GM21723 (cell line): Measurements from ENCODE around the gene SCFD2.

Experiments
- ATAC-seq: cut with Tn5 transposase; IDR thresholded peaks from one replicate; pipeline ENCODE4 v1.9.1; 2021; ENCODE audit warnings: mild to moderate bottlenecking, moderate library complexity; ENCODE audit not compliant: unreplicated experiment

The SCFD2 gene

DNA sequence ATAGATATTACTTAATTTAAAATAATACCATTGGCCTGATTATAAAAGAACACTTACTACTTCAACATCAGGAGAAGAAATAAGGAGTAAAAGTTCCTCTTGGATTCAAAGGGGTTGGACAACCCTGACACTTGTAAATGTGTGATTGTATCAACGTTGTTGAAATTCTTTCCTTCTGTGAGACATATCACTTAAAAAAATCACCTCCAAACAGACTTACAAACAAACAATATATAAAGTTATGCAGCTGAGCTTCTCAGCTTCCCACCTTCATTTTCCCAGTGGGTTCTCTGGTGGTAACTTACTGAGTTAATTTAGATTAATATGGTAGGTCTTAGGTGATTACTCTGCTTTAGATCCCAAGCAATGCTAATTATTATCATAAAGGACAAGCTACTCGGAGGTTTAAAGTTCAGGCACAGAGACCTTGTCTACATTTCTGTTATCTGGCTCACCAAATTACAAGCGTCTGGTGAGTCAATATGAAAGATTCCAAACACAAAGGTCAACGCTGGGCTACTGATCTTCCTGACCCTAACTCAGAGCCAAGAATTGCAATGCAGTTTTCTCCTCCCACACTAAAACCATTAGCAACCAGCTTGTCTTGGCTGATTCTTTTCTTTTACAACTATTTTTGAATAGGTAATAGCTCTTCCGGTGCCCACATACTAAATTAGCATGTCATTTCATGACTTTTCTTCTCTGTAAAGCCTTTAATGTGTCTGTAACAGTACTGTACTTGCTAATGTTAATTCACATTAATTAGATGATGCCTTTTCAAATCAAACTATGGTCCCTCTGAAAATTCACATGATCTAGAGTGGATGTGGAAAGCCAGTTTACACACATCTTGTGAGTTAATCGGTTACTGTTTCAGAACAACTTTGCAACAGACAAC, 346.1 kb downstream of the SCFD2 start:
- no peak for ATAC-seq

DNA sequence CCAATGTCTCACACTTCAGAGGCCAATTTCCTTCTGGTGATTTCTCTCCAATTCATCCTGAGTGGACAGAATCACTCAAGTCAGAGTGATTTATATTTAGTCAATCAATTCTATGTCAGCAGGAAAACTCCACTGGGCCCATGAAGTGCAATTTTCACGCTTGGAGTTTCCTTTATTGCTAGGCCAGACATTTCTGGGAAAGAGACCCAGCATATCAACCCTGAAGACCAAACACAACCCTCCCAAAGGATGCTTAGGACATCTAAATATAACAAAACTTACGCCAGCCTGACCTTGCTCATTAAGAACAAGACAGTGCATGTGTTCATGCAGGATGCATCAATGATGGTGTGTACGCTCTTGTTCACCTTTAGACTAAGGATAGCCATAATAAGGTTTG, 347.4 kb downstream of the SCFD2 start:
- ATAC-seq, result no peak

DNA sequence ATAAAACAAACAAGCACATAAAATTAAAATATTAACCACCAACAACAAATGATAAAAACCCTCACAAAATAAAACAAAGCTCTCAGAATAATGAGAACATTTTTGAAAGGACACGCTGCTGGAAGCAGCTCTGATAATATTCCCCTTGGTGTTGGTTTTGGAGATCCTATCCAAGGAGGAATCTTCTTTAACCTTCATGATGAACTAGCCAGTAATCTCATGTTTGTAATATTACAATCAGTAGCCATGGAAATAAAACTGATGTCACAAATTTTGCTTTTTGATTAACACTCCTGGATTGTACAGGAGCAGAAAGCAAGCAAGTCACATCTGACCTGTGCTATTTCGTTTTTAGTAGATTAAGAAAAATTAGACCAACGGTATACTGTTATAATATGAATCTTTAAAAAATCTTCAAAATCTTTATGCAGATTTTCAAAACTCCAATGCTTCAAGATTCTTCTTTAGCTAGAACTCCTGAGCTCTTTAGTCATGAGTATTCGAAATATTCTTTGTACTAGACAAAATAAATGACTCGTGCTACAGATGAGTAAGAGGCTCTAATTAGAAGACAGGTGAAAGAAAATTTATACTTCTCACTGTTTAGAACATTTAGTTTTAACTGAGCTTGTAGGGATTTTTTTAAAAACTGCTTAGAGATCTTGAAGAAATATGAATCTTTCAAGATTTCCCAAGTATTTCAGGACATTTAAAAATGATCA, 349.6 kb downstream of the SCFD2 start:
- no peak for ATAC-seq

DNA sequence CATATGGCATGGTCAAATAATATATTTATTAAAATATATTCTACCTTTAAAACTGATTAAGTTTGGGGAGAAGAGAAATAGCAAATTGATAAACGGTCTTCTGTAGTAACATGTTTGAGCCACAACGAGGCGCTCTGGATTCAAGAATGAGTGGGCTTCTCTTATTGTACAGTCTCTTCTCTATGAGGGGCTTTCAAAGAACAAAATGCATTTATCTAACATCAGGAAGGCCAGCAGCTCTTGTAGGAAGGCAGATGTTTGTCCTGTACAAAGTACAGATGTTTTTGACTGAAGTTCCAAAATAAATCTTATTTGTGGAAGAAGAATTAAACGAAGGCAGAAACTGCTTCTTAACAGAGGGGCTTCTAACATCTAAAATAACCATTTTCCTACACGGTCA, 350.2 kb downstream of the SCFD2 start:
- no peak for ATAC-seq

DNA sequence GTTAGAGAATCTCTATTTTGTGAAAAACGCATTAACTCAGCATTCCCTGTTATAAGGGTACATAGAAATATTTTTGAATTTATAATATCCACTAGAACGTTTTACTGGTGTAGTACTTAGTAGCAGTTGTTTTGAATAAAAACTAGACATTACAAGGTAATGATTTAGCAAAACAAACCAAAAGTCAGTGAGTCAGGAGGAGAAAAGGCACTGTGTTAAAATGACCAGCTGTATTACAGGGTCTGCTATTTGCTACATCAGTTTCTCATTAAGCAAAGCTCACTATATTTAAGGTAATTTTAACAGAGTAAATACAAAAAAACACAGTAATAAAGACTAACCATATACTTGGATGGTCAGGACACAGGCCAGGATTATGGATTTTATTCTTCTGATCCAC, 351.0 kb downstream of the SCFD2 start:
- ATAC-seq, result no peak

DNA sequence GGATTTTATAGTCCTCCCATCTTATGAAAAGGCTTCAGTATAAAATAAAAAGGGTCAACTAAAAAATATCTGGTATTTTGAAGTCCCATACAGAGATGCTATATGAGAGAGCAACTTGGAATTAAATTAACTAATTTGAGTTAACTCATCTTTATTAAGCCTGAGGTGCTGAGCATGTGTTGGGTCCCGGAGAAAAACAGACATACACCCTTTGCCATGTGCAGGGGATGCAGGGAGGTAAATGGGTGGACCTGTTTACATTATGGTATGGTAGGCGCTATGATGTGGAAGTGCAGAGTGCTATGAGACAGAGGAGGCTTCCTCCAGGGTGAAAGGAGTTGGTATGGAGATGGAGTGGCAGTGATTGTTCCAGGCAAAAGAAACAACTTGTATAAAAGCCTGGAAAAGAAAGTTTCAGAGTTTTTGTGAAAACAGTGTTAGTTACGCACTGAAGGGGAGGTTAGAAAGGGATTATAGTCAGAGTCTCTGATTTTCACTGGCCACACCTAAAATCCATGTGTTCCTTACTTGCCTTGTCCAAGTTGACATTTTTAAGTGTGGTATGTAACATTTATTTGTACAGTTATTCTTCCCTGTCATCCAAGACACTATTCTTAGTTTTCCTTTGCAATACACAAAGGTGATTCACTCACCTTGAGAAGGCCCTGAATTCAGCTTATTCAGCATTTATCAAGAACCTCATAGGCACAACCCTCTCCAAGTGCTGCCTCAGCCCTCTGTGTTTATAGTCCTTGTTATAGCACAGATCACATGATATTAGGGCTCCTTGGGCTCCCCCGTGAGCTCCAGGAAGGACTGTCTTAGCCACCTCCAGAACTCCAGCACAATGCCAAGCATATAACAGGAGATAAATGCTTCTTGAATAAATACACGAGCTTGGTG, 351.7 kb downstream of the SCFD2 start:
- ATAC-seq, result no peak

DNA sequence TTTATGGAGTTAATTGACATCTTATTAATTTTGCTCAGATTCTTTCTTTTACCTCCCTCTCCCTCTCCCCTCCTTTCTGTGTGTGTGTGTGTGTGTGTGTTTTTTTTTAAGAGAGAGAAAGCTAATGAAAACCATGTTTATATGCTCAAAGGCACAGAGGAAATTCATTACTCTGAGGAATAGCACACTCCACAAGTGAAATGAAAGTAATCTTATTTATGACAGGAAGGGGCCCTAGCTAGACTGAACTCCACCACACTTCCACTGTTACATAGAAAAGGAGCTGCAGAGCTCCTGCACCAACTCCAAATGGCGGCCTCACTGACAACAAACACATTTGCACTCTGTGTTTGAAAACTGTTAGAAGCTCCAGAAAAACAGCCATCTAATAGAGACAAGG, 353.1 kb downstream of the SCFD2 start:
- peak; percentile 85 for ATAC-seq

DNA sequence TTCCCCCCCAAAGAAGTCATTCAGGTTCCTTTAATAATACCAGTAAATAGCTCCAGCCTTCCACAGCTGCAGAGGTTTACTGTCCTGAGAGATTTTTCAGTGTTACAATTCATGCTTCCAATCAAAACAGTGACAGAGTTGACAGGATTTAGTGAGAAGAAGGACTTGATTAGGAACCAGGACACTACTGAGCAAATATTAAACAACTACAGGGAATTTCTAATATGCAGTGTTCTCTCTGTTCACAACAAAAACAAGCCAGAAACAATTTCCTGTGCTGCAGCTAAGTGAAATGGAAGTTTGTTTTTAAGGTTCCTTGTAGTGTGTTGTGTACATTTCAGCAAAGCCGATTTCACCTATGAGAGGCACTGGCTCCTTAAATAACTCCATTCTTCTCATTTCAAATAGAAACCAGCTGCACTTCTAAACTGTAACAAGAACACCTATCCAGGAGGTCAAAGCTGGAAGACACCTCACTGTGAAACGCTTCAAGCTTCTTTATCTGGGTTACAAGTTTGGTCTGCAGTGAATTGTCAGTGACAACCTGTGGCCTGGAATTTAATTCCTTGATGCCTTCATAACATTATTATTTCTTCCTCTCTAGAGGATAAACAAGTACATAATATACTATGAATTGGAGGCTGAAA, 354.5 kb downstream of the SCFD2 start:
- ATAC-seq, result no peak

DNA sequence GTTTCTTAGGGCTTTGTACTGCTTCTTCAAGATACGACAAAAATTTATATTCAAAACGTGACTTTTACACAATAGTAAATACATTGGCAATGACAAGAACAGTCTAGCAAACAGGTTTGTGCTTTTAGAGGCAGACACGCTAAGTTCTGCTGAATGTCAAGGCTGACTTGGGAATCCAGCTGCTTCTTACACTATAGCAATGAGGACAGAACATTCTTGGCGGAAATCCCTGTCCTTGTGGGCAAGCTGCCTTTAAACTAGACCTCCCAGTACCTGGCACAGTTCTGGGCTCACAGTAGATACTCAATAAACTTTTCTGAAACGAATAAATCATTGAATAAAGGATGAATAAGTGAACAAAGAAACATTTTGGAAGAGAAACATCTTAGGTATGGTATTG, 355.5 kb downstream of the SCFD2 start:
- ATAC-seq, result no peak

DNA sequence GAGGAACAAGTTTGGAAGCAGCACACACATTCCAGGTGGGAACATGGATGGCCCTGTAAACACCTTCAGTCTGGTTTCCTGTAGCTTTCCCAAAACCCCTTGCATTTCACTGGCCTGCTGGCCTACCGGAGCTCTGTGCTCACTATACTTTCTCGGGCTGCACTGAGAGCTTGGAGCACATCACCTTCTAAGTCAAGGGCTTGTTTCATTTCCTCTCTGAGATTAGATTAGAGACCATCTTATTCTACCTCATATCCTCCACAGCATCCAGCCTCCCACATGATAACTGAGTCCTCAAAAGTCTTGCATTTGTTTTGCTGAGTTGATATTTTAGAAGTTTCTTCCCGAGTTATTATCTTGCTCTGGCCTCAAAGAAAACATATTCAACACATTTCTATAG, 356.0 kb downstream of the SCFD2 start:
- no peak for ATAC-seq

DNA sequence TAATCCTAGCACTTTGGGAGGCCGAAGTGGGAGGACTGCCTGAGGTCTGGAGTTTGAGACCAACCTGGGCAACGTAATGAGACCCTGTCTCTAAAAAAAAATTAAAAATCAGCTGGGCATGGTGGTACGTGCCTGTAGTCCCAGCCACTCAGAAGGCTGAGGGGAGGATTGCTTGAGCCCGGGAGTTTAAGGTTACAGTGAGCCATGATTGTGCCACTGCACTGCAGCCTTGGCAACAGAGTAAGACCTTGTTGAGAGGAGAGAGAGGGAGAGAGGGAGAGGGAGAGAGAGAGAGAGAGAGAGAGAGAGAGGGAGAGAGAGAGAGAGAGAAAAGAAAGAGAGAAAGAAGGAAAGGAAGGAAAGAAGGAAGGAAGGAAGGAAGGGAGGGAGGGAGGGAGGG, 358.8 kb downstream of the SCFD2 start:
- ATAC-seq, result no peak

DNA sequence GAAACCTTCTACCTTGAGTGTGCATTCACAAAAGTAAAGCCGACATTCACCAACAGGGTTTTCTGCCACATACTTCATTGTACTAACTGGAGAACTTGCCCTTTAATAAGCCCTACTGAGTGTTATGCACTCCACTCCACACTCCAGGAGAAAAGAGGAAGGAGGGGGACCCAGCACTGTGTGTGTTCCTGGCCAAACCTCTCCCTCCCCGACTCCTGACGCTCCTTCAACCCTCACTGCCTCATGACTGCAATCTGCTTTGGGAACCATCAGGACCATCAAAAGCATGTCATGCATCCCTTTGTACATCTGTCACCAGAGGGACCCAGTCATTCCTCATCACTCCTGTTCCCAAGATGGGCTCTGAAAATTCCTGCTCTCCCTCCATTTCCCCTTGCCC, 360.1 kb downstream of the SCFD2 start:
- ATAC-seq, result no peak

DNA sequence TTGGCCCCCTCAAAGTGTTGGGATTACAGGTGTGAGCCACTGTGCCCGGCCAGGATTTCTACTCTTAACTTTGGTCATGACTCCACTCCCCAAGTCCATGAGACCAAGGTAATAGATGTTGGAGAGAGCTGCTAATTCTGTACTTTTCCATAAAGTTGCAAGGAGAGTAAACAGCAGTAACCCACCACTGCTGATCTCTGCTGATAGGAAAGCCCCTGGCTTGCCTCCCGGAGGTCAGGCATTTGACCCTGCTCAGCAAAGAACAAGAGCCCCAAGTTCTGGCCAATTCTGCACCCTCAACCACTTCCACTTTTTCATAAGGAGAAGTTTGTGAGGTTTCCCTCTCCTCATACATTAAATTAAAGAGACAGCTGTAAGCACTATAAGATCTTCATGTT, 360.7 kb downstream of the SCFD2 start:
- ATAC-seq, result no peak

DNA sequence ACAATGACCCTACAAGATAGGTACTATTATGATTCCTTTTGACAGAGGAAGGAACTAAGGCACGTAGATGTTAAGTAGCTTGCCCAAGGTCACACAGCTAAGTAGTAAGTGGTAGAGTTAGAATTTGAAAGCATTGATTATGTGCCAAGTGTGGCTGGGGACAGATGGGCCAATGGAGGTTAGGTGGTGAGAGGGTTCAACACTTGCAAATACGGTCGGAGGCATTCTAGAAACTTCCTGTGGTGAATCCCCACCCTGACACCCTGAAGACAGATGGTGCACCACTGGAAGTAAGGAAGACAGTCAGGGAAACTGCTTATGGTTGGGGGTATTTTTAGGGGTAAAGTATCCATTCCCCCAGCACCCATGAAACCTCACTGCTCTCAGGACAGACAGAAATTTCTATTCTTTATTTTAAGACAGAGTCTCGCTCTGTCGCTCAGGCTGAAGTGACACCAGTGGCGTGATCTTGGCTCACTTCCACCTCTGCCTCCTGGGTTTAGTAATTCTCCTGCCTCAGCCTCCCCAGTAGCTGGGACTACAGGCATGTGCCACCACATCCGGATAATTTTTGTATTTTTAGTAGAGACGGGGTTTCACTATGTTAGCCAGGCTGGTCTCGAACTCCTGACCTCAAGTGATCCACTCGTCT, 361.2 kb downstream of the SCFD2 start:
- ATAC-seq, result no peak

DNA sequence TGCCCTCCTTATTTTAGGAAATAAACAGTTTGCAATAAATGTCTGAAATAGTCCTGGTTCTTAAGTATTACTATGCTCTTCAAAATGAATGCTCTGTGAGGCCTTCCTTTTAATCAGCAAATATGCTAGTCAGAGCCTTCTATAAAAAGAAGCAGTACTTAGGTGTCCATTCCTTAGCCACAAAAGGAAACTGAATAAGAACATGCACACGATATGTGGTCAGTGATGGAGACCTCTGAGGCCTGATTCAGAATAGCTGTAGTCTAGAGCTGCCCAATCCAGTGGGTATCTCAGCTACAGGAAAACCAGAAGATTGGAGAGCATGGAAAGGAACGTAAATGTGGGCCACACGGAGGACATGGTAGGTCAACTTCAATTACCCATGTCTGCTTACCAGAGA, 361.9 kb downstream of the SCFD2 start:
- no peak for ATAC-seq

DNA sequence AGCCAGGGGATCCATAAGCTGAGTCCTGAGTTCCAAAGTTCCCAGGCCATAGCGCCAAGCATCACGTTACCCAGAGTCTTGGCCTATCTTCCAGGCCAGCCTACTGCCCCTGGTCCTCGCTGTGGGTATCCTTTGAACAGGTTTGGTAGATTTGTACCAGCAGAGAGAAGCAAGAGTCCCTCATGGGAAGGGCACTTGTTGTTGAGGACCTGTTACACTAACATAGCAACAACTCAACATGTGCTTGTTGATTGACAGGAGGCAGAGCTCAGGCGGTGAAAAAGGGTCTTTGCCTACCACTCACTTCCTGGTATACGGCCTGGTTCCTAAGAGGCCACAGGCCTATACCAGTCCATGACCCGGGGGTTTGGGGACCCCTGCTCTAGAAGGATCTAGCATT, 365.3 kb downstream of the SCFD2 start:
- ATAC-seq, result no peak

DNA sequence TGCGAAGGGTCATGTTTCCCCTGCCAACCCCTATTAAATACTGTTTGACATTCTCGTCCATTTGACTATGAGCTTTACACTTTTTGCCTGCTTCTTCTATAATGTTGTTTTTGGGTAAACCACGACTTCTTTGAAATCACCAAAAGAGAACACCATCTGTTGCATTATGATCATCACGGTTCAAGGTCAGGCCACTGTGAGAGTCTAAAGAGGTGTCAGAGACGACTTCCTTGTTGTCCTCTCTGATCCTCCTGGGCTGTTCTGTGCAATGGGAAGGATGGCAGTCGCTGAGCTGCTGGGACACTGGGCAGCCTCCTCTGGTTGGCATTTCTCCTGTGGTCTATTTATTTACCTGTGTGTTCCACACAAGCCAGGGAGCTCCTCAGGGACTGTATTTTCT, 366.2 kb downstream of the SCFD2 start:
- ATAC-seq, result no peak

DNA sequence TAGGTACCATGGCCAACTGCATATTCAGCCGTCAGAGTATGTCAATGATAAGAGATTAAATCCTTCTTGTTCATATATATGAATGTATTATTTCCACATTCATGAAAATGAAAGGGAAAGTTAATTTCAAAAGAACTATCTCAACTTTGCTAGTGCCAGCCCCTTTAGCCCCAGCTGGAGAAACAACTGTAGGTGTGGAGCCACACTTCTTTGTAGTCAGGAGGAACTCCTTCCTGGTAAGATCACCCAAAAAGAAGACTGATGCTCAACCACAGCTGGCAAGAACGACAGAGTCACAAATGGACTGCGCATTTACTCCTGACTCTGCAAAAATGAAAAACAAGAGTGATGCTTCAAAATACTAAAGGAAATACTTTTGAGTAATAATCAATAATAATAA, 367.4 kb downstream of the SCFD2 start:
- no peak for ATAC-seq

DNA sequence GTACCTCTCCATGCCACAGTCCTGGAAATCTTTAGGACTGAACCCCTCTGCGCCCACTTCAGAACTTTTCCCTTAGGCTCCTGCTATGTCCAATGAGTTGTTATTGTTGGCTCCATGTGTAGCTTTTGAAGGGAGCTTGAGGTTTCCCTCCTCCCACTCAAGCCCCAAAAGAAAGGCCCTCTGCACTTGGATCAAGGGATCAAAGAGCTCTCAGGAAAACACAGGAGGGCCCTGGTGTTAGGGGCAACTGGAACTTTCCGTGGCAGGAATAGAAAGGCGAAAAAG, 368.8 kb downstream of the SCFD2 start:
- ATAC-seq, result no peak

DNA sequence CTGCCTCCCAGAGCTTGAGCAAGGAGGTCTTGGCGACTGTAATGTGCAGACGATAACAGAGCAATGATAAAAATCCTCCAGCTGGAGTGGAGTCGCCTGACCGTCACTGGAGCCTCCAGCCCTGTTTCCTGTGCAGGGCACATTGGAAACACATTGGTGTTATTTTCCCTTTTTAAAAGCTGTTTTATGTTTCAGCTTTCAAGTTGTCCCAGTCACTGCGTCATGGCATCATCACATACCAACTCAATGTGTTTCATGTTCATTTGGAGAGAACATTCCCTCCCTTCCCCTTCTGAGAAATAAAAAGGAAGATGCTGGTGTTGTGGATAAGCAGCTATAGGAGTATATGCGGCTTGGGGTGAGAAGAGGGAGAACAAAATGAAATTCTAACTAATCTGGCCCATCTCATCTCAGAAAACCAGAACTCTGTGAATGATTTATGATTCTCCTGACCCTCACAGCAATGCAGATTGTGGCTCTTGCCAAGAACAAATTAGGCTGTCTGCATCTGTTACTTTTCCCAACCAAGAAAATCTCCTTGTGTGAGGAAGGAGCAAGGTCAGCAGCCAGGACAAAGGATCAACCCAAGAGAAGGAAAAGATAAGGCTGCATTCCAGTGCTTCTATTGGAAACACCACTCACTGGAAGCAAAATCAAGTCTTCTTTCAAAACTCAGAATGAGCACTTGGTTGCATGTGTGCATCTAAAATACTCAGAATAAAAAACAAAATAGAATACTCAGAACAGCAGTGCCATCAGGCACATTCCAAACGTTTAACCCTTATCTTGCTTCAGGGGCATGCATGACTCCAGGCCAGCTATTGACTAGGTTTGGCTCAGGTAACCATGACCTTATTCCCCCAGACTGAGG, 369.4 kb downstream of the SCFD2 start:
- ATAC-seq, result no peak
